Measurements from ENCODE around the gene PTPN6. TPM values are rescaled to one million over a fixed set of nuclear protein-coding genes. Genes with fewer than 3 reads are reported as not detected.

Gene PTPN6
- total and polyA plus RNA-seq, 2 donors from 2014 or later: 38.0 to 70.8 TPM

DNA sequence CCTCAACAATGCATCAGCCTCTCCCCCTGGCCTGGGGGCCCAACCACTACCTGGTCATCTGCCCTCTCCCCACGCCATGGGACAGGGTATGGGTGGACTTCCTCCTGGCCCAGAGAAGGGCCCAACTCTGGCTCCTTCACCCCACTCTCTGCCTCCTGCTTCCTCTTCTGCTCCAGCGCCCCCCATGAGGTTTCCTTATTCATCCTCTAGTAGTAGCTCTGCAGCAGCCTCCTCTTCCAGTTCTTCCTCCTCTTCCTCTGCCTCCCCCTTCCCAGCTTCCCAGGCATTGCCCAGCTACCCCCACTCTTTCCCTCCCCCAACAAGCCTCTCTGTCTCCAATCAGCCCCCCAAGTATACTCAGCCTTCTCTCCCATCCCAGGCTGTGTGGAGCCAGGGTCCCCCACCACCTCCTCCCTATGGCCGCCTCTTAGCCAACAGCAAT is 14.9 kb upstream of the PTPN6 start:
- intact Hi-C loops (cut with DNase I): no loop called here
- Histone ChIP-seq H3K27me3 (ENCODE audit: control insufficient read depth, insufficient read depth, low read length) (no peaks in the 10 kb centered on the region), H3K9ac (ENCODE audit: low read length in 3 of 3) (no peak overlapping the region), H3K4me1 (ENCODE audit: control insufficient read depth in 2 of 3, insufficient read depth in 2 of 3, low read depth in 1 of 3, low read length in 3 of 3) (peaks cover 0 to 19% (median 17%) of the 10 kb centered on the region in 3 donors), H3K9me3 (ENCODE audit: control insufficient read depth in 2 of 3, insufficient read depth in 1 of 3, low read length in 3 of 3) (no peaks in the 10 kb centered on the region), H3K4me3 (ENCODE audit: low read length in 3 of 3) (no peak overlapping the region), H3K27ac (ENCODE audit: low read depth in 2 of 2, low read length in 2 of 2) (no peak overlapping the region), H3K36me3 (ENCODE audit: control insufficient read depth in 2 of 3, insufficient read depth in 3 of 3, low read length in 3 of 3) (peaks cover 4 to 10% (median 5%) of the 10 kb centered on the region in 3 donors)
- no peak for FAIRE-seq
- no peak for TF ChIP-seq CTCF (IDR thresholded peaks at IDR 0.05; ENCODE audit: borderline replicate concordance, extremely low read depth, insufficient read depth)
- DNase-seq: peak in 1 of 5 donors; percentile 77

DNA sequence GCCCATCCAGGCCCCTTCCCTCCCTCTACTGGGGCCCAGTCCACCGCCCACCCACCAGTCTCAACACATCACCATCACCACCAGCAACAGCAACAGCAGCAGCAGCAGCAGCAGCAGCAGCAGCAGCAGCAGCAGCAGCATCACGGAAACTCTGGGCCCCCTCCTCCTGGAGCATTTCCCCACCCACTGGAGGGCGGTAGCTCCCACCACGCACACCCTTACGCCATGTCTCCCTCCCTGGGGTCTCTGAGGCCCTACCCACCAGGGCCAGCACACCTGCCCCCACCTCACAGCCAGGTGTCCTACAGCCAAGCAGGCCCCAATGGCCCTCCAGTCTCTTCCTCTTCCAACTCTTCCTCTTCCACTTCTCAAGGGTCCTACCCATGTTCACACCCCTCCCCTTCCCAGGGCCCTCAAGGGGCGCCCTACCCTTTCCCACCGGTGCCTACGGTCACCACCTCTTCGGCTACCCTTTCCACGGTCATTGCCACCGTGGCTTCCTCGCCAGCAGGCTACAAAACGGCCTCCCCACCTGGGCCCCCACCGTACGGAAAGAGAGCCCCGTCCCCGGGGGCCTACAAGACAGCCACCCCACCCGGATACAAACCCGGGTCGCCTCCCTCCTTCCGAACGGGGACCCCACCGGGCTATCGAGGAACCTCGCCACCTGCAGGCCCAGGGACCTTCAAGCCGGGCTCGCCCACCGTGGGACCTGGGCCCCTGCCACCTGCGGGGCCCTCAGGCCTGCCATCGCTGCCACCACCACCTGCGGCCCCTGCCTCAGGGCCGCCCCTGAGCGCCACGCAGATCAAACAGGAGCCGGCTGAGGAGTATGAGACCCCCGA is 14.3 kb upstream of the PTPN6 start:
- intact Hi-C loops (cut with DNase I): no loop called here
- Histone ChIP-seq H3K27me3 (ENCODE audit: control insufficient read depth, insufficient read depth, low read length) (no peaks in the 10 kb centered on the region), H3K9ac (ENCODE audit: low read length in 3 of 3) (peak overlapping the region in 1 of 3 donors; percentile 86), H3K9me3 (ENCODE audit: control insufficient read depth in 2 of 3, insufficient read depth in 1 of 3, low read length in 3 of 3) (no peaks in the 10 kb centered on the region), H3K27ac (ENCODE audit: low read depth in 2 of 2, low read length in 2 of 2) (peak overlapping the region; percentile 78 to 91), H3K4me3 (ENCODE audit: low read length in 3 of 3) (peak overlapping the region in 1 of 3 donors; percentile 73), H3K36me3 (ENCODE audit: control insufficient read depth in 2 of 3, insufficient read depth in 3 of 3, low read length in 3 of 3) (peaks cover 5 to 10% (median 7%) of the 10 kb centered on the region in 3 donors), H3K4me1 (ENCODE audit: control insufficient read depth in 2 of 3, insufficient read depth in 2 of 3, low read depth in 1 of 3, low read length in 3 of 3) (peaks cover 0 to 19% (median 17%) of the 10 kb centered on the region in 3 donors)
- FAIRE-seq (no peak), DNase-seq (peak in 2 of 5 donors; percentile 65 to 92)
- no peak for TF ChIP-seq CTCF (IDR thresholded peaks at IDR 0.05; ENCODE audit: borderline replicate concordance, extremely low read depth, insufficient read depth)

GRCh38 chr12:6937481-6938352 is 13.4 kb upstream of the PTPN6 start:
- intact Hi-C loops (cut with DNase I): no loop called here
- Histone ChIP-seq H3K4me3 (ENCODE audit: low read length in 3 of 3) (peak overlapping the region; percentile 49 to 73 (median 60)), H3K9ac (ENCODE audit: low read length in 3 of 3) (peak overlapping the region; percentile 30 to 86 (median 35)), H3K27ac (ENCODE audit: low read depth in 2 of 2, low read length in 2 of 2) (peak overlapping the region; percentile 78 to 91), H3K27me3 (ENCODE audit: control insufficient read depth, insufficient read depth, low read length) (no peaks in the 10 kb centered on the region), H3K9me3 (ENCODE audit: control insufficient read depth in 2 of 3, insufficient read depth in 1 of 3, low read length in 3 of 3) (no peaks in the 10 kb centered on the region), H3K36me3 (ENCODE audit: control insufficient read depth in 2 of 3, insufficient read depth in 3 of 3, low read length in 3 of 3) (peaks cover 3 to 10% (median 4%) of the 10 kb centered on the region in 3 donors), H3K4me1 (ENCODE audit: control insufficient read depth in 2 of 3, insufficient read depth in 2 of 3, low read depth in 1 of 3, low read length in 3 of 3) (peaks cover 0 to 16% (median 13%) of the 10 kb centered on the region in 3 donors)
- peak; percentile 97 for TF ChIP-seq CTCF (IDR thresholded peaks at IDR 0.05; ENCODE audit: borderline replicate concordance, extremely low read depth, insufficient read depth)
- FAIRE-seq: peak; percentile 83
- DNase-seq: peak; percentile 96 to 98 (median 98)

All from kidney (tissue), 14 donors.